Inflammatory macrophage treated with lipopolysaccharide for 4 hours (primary cell): Measurements from ENCODE around the gene ZNF367.
"Not testable (repeated sequence)": the region's sequence is repeated elsewhere in the genome, so short reads cannot be mapped to it uniquely, and the experiment has no call there.

ENCODE experiments used
- DNase-seq: peaks from one replicate; pipeline ENCODE4 v3.0.0-alpha.2; 2020

Gene ZNF367

DNA sequence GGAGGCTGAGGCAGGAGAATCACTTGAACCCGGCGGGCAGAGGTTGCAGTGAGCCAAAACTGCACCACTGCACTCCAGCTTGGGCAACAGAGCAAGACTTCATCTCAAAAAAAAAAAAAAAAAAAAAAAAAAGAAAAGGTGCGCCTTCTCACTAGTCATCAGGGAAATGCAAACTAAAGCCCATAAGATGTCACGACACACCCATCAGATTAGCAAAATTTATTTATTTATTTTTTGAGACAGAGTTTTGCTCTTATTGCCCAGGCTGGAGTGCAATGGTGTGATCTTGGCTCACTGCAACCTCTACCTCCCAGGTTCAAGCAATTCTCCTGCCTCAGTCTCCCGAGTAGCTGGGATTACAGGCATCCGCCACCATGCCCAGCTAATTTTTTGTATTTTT lies 57.6 kb downstream of the ZNF367 start:
- DNase-seq, result not testable (repeated sequence)

DNA sequence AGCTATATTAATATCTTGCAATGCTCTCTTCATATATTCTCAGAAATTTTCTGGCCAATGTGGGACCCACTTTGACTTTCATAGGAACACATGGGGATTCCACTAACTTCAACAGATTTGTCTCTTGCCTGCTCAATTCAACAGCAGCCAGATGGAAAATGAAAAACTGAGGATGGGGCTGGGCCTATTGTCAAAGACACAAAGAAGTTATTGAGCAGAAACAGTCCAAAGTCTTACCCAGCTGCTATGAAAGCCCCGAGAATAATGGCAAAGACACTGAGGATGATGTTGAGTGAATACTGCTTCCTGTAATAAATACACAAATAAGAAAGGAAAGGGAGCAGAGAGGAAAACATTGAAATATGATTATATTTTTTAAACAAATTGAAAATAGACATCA lies 67.3 kb downstream of the ZNF367 start:
- DNase-seq, result no peak

DNA sequence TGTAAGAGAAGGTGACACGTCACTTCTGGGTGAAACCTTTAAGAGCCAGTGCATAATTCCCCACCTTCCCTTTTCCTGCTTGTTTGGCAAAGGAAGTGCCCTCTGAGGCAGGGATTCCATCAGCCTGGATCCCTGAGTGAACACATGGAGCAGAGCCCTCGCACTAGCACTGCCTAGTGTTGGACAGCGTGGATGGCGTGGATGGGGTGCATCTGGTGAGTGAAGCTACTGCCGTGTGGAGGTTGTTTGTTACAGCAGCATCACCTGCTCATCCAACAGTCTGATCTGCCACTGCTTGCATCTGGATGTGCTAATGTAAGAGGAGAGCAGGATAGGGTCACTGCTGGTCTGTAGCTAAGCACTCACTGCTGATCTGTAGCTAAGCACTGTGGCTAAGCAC lies 69.9 kb downstream of the ZNF367 start:
- DNase-seq, result no peak

DNA sequence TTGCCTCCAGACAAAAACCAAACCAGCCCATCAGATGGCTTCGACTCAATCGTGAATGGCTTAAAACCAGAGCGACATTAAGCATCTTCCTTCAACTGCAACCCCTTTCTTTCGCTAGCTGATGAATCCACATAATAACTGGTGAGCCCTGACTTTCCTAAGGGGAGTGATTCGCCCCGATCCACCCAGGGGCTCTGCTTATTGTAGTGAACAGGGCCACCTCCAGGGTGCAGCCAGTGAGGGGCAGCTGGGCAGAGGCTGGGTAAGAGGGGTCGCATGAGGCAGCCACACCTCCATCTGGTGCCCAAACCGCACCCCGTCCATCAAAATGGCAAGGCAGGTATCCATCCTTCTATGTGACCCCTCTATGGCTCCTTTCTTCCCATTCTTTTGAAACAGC lies 72.6 kb downstream of the ZNF367 start:
- DNase-seq, result no peak

DNA sequence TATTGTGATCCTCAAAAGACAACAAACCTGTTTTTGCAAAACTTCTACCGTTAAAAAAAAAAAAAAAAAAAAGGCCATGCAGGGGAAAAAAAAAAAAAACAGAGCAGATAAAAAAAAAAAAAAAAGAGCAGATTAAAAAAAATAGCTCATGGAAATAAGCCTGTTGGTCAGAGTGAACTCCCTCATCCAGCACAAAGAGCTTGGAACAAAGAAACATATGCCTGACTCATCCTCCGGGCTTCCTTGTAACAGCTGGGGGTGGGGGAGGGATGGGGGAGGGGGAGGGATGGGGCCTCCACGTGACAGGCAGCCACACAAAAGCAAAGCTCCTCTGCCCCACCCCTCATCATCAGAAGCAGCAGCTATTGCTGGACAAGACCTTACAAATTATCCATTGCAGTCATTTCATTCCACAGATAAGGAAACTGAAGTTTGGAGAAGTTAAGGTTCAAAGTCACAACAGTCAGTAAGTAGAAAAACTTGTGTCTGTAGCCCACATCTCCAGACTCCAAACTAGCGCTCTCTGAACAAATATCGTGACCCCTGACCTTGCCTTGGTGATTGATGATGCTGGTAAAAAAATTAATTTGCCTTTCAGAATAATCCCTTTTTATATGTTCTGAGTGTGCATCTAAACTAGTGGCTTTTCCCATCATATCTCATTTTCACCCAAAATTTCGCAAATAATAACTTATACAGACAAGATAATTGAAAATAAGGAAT lies 73.6 kb downstream of the ZNF367 start:
- peak; percentile 24 for DNase-seq

DNA sequence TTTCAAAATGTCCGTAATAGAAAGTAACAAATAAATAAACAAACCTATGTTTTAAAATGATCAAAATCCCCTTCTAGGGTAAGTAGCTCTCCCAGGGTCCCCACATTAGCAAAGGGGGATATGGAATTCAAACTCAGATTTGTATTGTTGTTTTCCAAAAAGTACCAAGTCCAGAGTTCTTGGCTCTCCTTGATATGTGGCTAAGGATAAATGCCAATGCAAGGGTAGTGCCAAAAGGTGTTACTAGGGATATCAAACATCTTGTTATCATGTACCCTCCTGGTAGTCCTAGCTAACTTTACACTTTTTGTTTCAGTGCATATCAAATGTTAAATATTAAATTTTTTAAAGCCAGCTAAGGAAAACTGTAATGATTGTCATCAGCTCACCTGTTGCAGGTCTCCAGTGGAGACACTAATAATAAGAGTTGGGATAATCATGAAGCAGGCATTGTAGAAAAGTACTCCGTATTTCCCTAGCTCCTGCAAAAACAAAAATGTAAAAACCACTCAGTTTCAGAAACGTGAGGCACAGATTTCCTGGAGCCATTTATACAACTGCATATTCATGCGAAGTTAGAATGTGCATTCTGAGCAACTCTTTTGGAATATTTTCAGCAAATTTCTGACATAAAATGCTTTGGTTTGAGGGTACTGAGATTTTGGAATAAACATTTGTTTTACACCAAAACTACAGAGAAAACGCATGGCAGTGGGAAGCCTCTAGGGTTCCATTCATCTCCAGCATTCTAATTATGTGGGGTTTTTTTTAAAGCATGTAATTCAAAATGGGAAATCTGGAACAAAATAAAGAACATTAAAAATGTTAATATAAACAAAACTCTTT lies 74.4 kb downstream of the ZNF367 start:
- DNase-seq, result no peak

DNA sequence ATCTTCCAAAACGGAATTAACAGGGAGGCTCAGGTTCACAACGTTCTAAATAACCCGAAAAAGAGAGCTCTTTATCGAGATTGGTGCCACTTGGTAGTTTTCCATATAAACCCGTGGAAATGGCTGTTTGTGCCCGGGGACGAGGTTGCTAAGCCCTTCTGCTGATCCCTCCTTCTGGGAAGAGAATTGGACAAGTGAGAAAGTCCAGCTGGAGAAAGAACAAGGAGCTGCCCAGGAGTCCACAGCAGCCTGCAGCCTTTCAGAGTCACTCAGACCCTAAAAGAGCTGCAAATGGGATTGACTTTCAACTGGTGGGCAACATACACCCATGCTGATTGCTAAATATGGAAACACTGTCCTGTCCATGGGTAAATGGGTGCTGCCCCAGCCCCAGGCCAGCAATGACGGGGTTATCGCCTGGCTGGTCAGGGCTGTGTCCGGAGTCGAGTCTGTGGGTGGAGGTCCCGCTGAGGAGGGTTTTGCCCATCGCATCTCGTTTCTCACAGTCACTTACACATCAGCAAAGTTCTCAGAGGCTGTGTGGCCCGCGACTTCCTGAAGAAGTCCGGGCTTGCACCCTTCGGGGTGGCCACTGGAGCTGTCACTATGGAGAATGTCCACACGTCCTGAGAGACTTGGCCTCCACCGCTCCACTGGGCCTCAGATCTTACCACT lies 75.5 kb downstream of the ZNF367 start:
- DNase-seq, result no peak

DNA sequence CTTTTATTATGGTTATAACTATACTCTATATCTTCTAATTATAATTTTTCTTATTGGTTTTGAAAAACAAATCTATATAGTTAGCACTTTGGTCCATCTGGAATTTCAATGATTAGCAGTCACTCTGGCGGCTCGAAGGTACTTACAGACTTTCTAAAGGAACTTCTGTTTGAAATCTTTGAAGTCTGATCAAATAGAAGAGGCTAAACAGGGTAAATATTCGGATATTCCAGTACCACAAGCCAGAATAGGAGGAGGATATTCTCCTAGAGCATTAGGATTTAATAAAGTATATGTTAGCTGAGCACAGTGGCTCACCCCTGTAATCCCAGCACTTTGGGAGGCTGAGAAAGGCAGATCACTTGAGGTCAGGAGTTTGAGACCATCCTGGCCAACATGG lies 77.5 kb downstream of the ZNF367 start:
- no peak for DNase-seq

DNA sequence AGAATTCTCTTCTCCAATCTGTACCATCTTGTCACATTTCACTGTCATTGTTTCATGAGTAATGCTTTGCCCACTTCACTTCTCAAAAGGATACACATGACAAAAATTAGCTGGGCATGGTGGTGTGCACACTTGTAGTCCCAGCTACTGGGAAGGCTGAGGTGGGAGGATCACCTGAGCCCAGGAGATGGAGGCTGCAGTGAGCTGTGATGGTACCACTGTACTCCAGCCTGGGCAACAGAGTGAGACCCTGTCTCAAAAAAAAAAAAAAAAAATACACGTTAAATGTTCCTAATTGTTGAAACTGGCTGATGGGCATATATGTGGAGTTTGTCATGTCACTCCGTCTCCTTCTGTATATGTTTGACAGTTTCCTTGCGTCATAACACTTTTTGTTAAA lies 79.9 kb downstream of the ZNF367 start:
- no peak for DNase-seq
